Psoas muscle (tissue), 8 donors: Measurements from ENCODE around the gene PAX3. TPM values are rescaled to one million over a fixed set of nuclear protein-coding genes. Genes with fewer than 3 reads are reported as not detected.

ENCODE experiments used
- ATAC-seq, 4 donors: fragments of 200-7000 bp; cut with Tn5 transposase; one replicate each; pipeline ENCODE4 v1.9.1; 2020; ENCODE audit warnings: moderate library complexity in 3 of 4, mild to moderate bottlenecking in 2 of 4
- DNase-seq, 2 donors: peaks; one replicate each; pipeline ENCODE4 v3.0.0-alpha.2; 2020
- H3K27ac ChIP-seq: fragments of 200-600 bp; one replicate; pipeline ENCODE4 v1.8.0; 2022
- H3K27me3 ChIP-seq, 3 donors: fragments of 200-600 bp in 1 of 3; one replicate each; pipeline versions ENCODE4 v1.6.1 to v1.8.0; 2013 to 2022; ENCODE audit warnings: low read length in 2 of 3, mild to moderate bottlenecking in 2 of 3, moderate library complexity in 1 of 3; ENCODE audit not compliant: insufficient read depth in 3 of 3
- H3K36me3 ChIP-seq, 2 donors: fragments of 200-600 bp in 1 of 2; one replicate each; pipeline versions ENCODE4 v1.6.1 to v1.8.0; 2013 to 2022; ENCODE audit warnings: low read depth in 1 of 2, mild to moderate bottlenecking in 1 of 2, moderate library complexity in 1 of 2; ENCODE audit not compliant: insufficient read depth in 1 of 2
- H3K4me1 ChIP-seq: fragments of 200-600 bp; one replicate; pipeline ENCODE4 v1.8.0; 2022
- H3K4me3 ChIP-seq: fragments of 200-600 bp; one replicate; pipeline ENCODE4 v1.8.0; 2022; ENCODE audit warnings: mild to moderate bottlenecking
- H3K9me3 ChIP-seq: fragments of 200-600 bp; one replicate; pipeline ENCODE4 v1.8.0; 2022
- CTCF ChIP-seq: fragments of 200-600 bp; IDR thresholded peaks from one replicate; pipeline ENCODE4 v1.8.0; 2022; ENCODE audit warnings: antibody characterized with exemption
- WGBS, 3 donors: extraction: QIAGEN DNeasy Blood & Tissue Kit; methylation state at CpG; one replicate each; pipeline versions ENCODE4 v1.1.6 to v1.1.7; 2013; 5-methylcytosine and 5-hydroxymethylcytosine counted together
- intact Hi-C, 2 donors: fragments of 100-400 bp; cut with DNase I; formaldehyde crosslinking; loops; one replicate each; pipeline versions ENCODE4 v1.11.0 to v1.14.2; 2022
- polyA plus RNA-seq, 3 donors: library from polyadenylated mRNA; stranded (reverse); fragments of 200-250 nt; gene quantifications; one replicate each; pipeline ENCODE4 v1.2.3, GENCODE V29; 2013
- total RNA-seq, 4 donors: library from RNA; stranded (reverse); fragmentation: NEBNext Ultra II Directional in 2 of 4; extraction: Animal tissue kit (Norgen Biotek cat#: 25700) in 2 of 4; gene quantifications; one replicate each; pipeline versions ENCODE4 v1.2.1 to v1.2.4, GENCODE V29; 2021 to 2023
- donor health status: healthy with polysubstance abuse.
- donor health status: DM: no; HTN: no; CAD: no; lungs with moderate emphysema.
- donor health status: Bipolar disorder and iron deficiency.
- donor health status: healthy.
- donor health status: DM: yes; HTN: yes; CAD: no.
- donor health status: DM: no; HTN: no; CAD: no.
- donor health status: DM: no; HTN: no; CAD: no.
- donor health status: DM: yes; HTN: yes; CAD: no.

PAX3 gene
- total and polyA plus RNA-seq, 7 donors: 0.26 to 20.5 (median 6.9) TPM

- Histone ChIP-seq H3K36me3 (no peaks in the 10 kb centered on the region), H3K27me3 (peaks cover 0 to 4% (median 0%) of the 10 kb centered on the region in 3 donors), H3K4me1 (no peaks in the 10 kb centered on the region), H3K27ac (no peak overlapping the region), H3K4me3 (no peak overlapping the region), H3K9me3 (no peaks in the 10 kb centered on the region)
- ATAC-seq (no peak), DNase-seq (no peak)
- intact Hi-C loops: no loop called here
- no peak for TF ChIP-seq CTCF
Observed at GRCh38 chr2:222242532-222242931, 56.3 kb downstream of the PAX3 start.

- DNase-seq: no peak
- ATAC-seq: no peak
- no peak for TF ChIP-seq CTCF
- H3K27ac ChIP-seq: no peak overlapping the region
- H3K27me3 ChIP-seq: peaks cover 0 to 4% (median 0%) of the 10 kb centered on the region in 3 donors
- H3K4me3 ChIP-seq: no peak overlapping the region
- H3K9me3 ChIP-seq: no peaks in the 10 kb centered on the region
- 50 to 58% (median 55%) methylated on average over 10 of the region's 10 CpGs for WGBS, 3 donors
- intact Hi-C loops: no loop called here
- no peaks in the 10 kb centered on the region for H3K4me1 ChIP-seq
- H3K36me3 ChIP-seq: no peaks in the 10 kb centered on the region
Observed at GRCh38 chr2:222241128-222241870, 57.5 kb downstream of the PAX3 start.

- peaks cover 0 to 4% (median 0%) of the 10 kb centered on the region in 3 donors for H3K27me3 ChIP-seq
- H3K9me3 ChIP-seq: no peaks in the 10 kb centered on the region
- H3K4me3 ChIP-seq: no peak overlapping the region
- intact Hi-C loops: no loop called here
- H3K4me1 ChIP-seq: no peaks in the 10 kb centered on the region
- no peak for TF ChIP-seq CTCF
- no peaks in the 10 kb centered on the region for H3K36me3 ChIP-seq
- ATAC-seq (no peak), DNase-seq (no peak)
- H3K27ac ChIP-seq: no peak overlapping the region
- 54 to 68% (median 64%) methylated on average over 5 of the region's 5 CpGs for WGBS, 3 donors
Observed at GRCh38 chr2:222240676-222241049, 58.1 kb downstream of the PAX3 start.

- DNase-seq: no peak
- H3K36me3 ChIP-seq: no peaks in the 10 kb centered on the region
- H3K9me3 ChIP-seq: no peaks in the 10 kb centered on the region
- H3K27me3 ChIP-seq: peaks cover 0 to 4% (median 0%) of the 10 kb centered on the region in 3 donors
- 30 to 36% (median 36%) methylated on average over 15 of the region's 15 CpGs for WGBS, 3 donors
- intact Hi-C loops: no loop called here
- no peak overlapping the region for H3K27ac ChIP-seq
- peak in 2 of 4 donors; percentile 42 to 46 for ATAC-seq
- TF ChIP-seq CTCF: no peak
- H3K4me3 ChIP-seq: no peak overlapping the region
- no peaks in the 10 kb centered on the region for H3K4me1 ChIP-seq
Observed at GRCh38 chr2:222239945-222240675, 58.7 kb downstream of the PAX3 start.
